Hematopoietic multipotent progenitor cell treated with erythropoietin and hydrocortisone succinate and interleukin-3 and kit ligand, for 17 days (in vitro differentiated cells): ENCODE measurements around the gene ETFA.
A peak's percentile ranks its signal among the peaks of the same experiment; 100 is the strongest.
"Not testable (repeated sequence)": the region's sequence is repeated elsewhere in the genome, so short reads cannot be mapped to it uniquely, and the experiment has no call there.

ENCODE experiments used
- DNase-seq: peaks from one replicate; pipeline ENCODE4 v3.0.0-alpha.2; 2015; ENCODE audit warnings: low spot score

The ETFA gene

GRCh38 chr15:76324066-76324465 is 12.8 kb upstream of the ETFA start:
- DNase-seq: no peak

GRCh38 chr15:76321602-76322001 is 10.3 kb upstream of the ETFA start:
- DNase-seq: no peak

GRCh38 chr15:76321171-76321570 is 9.9 kb upstream of the ETFA start:
- no peak for DNase-seq

GRCh38 chr15:76320012-76320411 is 8.7 kb upstream of the ETFA start:
- no peak for DNase-seq

GRCh38 chr15:76313731-76314130 is 2.5 kb upstream of the ETFA start:
- DNase-seq: no peak

- not testable (repeated sequence) for DNase-seq
Observed at GRCh38 chr15:76313175-76313567, 1.9 kb upstream of the ETFA start.

- peak; percentile 27 for DNase-seq
Observed at GRCh38 chr15:76312540-76313174, 1.4 kb upstream of the ETFA start.

- peak; percentile 36 for DNase-seq
Observed at GRCh38 chr15:76310475-76311099, 682 bp downstream of the ETFA start.

DNA sequence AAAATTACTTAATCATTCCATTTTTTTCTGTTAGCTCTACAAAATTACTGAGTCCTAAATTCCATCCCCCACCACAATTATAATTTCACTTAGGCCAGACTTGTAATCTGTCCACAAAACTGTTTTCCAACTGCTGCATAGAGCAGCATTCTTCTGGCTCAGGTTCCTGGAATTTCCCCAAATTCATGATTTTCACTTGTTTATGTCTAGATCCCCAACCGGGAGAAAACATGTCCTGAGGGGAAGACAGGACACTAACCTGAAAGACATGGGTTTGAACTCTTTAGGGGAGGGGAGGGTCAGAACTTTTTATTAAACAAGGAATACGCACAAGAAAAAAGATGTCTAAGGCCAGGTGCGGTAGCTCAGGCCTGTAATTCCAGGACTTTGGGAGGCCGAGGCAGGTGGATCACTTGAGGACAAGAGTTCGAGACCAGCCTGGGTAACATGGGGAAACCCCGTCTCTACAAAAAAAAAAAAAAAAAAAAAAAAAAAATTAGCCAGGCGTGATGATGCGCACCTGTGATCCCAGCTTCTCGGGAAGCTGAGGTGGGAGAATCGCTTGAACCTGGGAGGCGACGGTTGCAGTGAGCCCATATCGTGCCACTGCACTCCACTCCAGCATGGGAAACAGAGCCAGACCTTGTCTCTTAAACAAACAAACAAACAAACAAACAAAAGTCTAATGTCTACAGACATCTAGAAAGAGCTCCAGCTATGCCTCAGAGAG is 1.5 kb downstream of the ETFA start:
- no peak for DNase-seq

- DNase-seq: no peak
Observed at GRCh38 chr15:76303909-76304308, 7.4 kb downstream of the ETFA start.

DNA sequence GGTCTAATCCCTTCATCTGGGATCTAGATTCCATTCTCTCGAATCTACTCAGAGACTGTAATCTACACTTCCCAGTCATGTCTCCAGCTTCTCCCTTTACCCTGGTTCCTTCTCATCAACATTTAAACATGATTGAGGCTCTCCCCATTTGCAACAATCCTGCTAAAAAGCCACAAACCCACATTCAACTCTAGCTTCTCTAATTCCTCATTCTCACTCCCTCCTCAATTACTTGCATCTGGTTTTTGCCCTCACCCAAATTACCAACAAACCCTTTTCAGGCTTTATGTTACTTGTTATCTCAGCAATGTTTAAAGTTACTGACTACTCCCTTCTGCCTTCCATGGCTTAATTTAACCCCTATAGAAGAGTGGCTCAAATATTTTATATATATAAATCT is 11.5 kb downstream of the ETFA start:
- DNase-seq: no peak

DNA sequence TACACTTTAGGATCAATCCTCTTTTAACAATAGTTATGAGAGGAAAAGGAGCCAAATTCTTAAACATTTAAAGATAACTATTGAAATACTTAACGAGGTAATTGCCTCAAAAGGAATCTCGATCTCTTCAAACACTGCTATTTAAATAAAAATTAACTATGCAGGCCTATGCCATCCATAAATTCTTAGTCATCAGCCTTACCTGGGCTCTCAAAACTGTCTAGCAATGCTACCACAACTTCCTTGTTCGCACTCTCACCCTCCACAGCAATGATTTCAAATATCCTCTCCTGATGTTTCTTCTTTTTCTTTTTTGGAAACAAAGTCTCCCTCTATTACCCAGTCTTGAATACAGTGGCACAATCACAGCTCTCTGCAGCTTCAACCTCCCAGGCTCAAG is 12.3 kb downstream of the ETFA start:
- no peak for DNase-seq

DNA sequence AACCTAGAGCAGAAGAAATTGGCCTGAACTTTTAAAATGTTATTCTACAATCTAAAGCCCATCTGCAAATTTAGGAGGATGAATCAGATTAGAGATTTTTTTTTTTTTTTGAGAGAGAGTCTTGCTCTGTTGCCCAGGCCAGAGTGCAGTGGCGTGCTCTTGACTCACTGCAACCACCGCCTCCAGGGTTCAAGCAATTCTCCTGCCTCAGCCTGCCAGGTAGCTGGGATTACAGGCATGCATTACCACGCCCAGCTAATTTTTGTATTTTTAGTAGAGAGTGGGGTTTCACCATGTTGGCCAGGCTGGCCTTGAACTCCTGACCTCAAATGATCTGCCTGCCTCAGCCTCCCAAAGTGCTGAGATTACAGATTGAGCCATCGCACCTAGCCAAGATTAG is 13.3 kb downstream of the ETFA start:
- not testable (repeated sequence) for DNase-seq

GRCh38 chr15:76296849-76297248 is 14.4 kb downstream of the ETFA start:
- DNase-seq: no peak

- DNase-seq: not testable (repeated sequence)
Observed at GRCh38 chr15:76294463-76294862, 16.8 kb downstream of the ETFA start.

- no peak for DNase-seq
Observed at GRCh38 chr15:76293361-76293760, 17.9 kb downstream of the ETFA start.

DNA sequence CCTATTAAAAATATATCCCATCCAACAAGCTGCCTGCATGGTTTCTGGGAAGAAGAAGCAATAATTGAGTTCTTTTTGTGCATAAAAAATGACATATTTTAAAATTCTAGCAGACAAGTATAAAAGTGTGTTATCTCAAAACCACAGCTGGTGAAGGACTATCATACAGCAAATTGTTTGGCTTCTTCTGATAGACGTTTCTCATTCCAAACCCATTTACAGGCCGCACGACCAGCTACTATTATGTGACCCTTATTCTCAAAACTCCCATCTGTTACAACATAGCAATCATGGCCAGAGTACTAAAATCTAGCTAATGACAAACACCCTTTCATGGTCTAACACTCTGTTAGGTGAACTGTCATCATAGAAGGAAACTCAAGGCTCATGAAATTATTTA is 21.7 kb downstream of the ETFA start:
- DNase-seq: peak; percentile 31

DNA sequence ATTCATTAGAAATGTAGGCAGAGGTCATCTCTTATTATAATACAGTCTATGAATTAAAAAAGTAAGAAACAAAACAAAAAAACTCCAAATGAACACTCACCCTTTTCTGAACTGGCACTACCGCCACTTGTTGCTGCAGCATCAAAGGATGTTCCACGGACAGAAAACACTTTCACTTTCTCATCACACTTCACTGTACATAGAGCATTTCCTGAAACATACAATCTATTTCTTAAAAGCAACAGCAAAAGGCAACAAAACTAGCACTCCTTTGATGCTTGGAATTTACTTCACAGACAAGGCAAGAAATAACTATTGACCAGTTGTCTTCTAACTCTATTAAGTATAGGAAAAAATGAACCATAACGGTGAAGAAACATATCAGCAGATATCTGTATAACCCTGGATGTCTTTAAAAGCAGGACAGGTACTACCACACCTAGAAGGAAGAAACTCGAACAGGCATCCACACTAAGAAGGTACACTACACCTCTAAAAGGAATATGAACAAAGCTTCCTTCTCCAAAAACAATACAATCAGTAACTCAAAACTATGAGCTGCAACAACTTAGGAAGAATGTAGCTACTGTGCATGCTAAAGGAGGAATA is 24.9 kb downstream of the ETFA start:
- DNase-seq: peak; percentile 17

DNA sequence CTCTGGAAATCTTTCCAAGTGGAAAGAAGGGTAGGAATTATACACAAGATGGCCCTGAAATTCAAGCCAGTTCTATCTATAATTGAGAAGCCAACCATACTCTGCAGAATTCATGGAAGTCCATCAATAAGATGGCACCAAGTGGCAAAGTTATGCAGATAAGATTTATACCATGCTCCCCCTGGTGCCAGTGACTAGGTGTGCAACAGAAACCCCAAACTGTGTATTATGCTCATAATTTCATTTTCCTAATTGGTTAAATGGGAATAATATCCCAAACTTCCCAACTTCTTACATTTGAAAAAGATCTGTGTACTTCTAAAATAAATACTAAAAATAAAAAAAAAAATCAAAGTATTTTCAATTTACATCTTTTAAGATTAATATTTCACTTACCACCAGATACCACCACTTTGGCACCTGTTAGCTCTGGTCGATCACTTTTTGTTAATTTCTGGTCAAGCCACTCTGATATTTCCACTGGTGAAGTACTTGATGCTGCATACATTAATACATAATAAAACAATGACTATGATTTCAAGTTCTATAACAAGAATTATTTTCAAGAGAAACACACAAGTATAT is 25.9 kb downstream of the ETFA start:
- DNase-seq: peak; percentile 25

DNA sequence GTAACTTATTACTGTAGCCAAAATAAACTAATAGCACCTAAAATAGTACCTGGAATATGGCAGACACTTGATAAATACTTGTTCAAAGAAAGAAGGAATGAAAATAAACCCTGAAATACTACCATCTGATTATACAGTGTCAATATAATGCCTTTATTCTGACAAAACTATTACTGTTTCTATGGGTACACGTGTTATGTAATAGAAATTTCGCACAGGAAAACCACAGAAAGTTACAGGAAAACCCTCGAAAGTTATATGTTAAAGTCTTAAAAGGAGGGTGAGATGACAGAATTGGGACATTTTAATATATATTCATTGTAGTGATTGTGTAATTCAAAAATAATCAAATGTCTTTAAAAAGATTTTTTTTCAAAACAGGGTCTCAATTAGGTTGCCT is 28.8 kb downstream of the ETFA start:
- DNase-seq: no peak

DNA sequence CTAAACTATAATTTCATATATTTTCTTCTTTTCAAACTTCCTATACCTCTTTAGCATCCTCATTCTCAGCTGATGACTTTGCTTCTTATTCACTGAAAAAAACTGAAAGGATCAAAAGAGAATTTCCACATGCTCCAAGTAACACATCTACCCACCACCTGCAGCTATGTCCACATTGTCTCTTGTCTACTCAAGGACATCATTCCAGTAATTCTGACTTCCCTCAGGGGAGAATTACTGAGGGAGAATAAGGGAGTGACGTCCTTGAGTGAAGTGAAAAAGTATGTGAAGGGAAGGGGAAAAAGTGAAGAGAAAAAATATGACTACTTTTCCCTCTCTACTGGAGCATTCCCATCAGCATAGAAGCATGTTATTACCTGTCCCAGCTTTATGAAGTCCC is 32.6 kb downstream of the ETFA start:
- no peak for DNase-seq

- no peak for DNase-seq
Observed at GRCh38 chr15:76274821-76275220, 36.4 kb downstream of the ETFA start.

- no peak for DNase-seq
Observed at GRCh38 chr15:76274226-76274625, 37.0 kb downstream of the ETFA start.
